HCT116 (cell line): ENCODE data around the gene CCNG1.

Experiments used
- ELF1 ChIP-seq: IDR thresholded peaks from 2 replicates; pipeline ENCODE4 v1.6.1; 2012; ENCODE audit warnings: low read depth, borderline replicate concordance
- EZH2 ChIP-seq: fragments of 200-600 bp; sonication (generic); IDR thresholded peaks from 2 replicates; pipeline ENCODE4 v1.6.1; 2017; ENCODE audit warnings: antibody characterized with exemption, mixed run types
- JUND ChIP-seq: IDR thresholded peaks from 2 replicates; pipeline ENCODE4 v1.6.1; 2012
- POLR2AphosphoS5 ChIP-seq: IDR thresholded peaks from 2 replicates; pipeline ENCODE4 v1.6.1; 2011; ENCODE audit warnings: mild to moderate bottlenecking, low read depth, low read length, moderate library complexity
- RAD21 ChIP-seq: IDR thresholded peaks from 2 replicates; pipeline ENCODE4 v1.6.1; 2012; ENCODE audit warnings: low read depth, mild to moderate bottlenecking
- TF ChIP-seq, protein P1 (sequence below), 3 experiments: fragments of 200-600 bp in 1 of 3; sonication (generic) in 1 of 3; IDR thresholded peaks in 2 of 3; conservative IDR thresholded peaks in 1 of 3; 2 replicates each; pipeline ENCODE4 v1.5.1; 2012 to 2017; ENCODE audit warnings: low read depth in 2 of 3, low read length in 2 of 3, antibody characterized with exemption in 1 of 3, borderline replicate concordance in 1 of 3, control low read depth in 1 of 3, mild to moderate bottlenecking in 1 of 3, mixed read lengths in 1 of 3, mixed run types in 1 of 3, moderate library complexity in 1 of 3; ENCODE audit not compliant: insufficient read depth in 1 of 3

DNA sequence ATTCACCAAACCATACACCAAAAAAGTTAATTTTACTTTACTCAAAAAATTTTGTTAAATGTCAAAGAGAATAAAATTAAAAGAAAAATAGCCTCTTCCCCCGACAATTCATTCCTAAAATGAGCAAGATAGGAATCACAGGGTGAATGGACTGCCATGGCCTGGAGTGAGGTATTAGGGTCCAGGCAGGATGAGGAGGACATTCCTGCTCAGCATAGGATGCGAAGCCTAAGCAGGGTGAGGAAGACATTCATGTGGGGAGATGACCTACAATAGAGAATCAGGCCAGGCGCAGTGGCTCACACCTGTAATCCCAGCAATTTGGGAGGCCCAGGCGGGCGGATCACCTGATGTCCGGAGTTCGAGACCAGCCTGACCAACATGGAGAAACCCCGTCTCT is 14.1 kb downstream of the CCNG1 start:
- TF ChIP-seq JUND (no peak), EZH2 (no peak), POLR2AphosphoS5 (no peak), RAD21 (no peak), ELF1 (no peak)
- TF ChIP-seq, protein P1, sequence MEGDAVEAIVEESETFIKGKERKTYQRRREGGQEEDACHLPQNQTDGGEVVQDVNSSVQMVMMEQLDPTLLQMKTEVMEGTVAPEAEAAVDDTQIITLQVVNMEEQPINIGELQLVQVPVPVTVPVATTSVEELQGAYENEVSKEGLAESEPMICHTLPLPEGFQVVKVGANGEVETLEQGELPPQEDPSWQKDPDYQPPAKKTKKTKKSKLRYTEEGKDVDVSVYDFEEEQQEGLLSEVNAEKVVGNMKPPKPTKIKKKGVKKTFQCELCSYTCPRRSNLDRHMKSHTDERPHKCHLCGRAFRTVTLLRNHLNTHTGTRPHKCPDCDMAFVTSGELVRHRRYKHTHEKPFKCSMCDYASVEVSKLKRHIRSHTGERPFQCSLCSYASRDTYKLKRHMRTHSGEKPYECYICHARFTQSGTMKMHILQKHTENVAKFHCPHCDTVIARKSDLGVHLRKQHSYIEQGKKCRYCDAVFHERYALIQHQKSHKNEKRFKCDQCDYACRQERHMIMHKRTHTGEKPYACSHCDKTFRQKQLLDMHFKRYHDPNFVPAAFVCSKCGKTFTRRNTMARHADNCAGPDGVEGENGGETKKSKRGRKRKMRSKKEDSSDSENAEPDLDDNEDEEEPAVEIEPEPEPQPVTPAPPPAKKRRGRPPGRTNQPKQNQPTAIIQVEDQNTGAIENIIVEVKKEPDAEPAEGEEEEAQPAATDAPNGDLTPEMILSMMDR (IDR thresholded peaks at IDR 0.05 in 2 of 3, conservative IDR thresholded peaks at IDR 0.05 in 1 of 3; ENCODE audit: borderline replicate concordance in 1 of 3, insufficient read depth in 1 of 3, low read depth in 2 of 3, low read length in 2 of 3) = no peak
